K562 (cell line): ENCODE results near the gene ALOX12B. TPM values are rescaled to one million over a fixed set of nuclear protein-coding genes. Genes with fewer than 3 reads are reported as not detected.
A peak's percentile ranks its signal among the peaks of the same experiment; 100 is the strongest.

Source experiments
- ATF4 ChIP-seq: fragments of 450-650 bp; formaldehyde crosslinking; IDR thresholded peaks from 2 replicates; pipeline ENCODE4 v1.4.0; 2022; ENCODE audit warnings: mild to moderate bottlenecking, moderate library complexity
- BHLHE40 ChIP-seq: IDR thresholded peaks from 2 replicates; pipeline ENCODE4 v1.6.1; 2011; ENCODE audit warnings: low read length, improper control_type of control experiment
- BMI1 ChIP-seq: fragments of 150-350 bp; IDR thresholded peaks from 2 replicates; pipeline ENCODE4 v1.6.1; 2014; ENCODE audit warnings: low read length
- CBFB ChIP-seq: sonication (generic); formaldehyde crosslinking; IDR thresholded peaks from 2 replicates; pipeline ENCODE4 v1.4.0; 2020; ENCODE audit warnings: mild to moderate bottlenecking, missing genetic modification reagents
- CREM ChIP-seq: IDR thresholded peaks from 2 replicates; pipeline ENCODE4 v1.6.1; 2014; ENCODE audit warnings: antibody characterized with exemption, low read depth
- CTCF ChIP-seq, 3 experiments: IDR thresholded peaks in 2 of 3; conservative IDR thresholded peaks in 1 of 3; 2 replicates each; pipeline ENCODE4 v1.5.1; 2011 to 2012; ENCODE audit warnings: low read length in 3 of 3, mild to moderate bottlenecking in 3 of 3, control low read depth in 2 of 3, improper control_type of control experiment in 1 of 3, inconsistent platforms in 1 of 3, low read depth in 1 of 3, mixed read lengths in 1 of 3, moderate library complexity in 1 of 3; ENCODE audit not compliant: insufficient read depth in 2 of 3
- ERF ChIP-seq: fragments of 450-650 bp; formaldehyde crosslinking; IDR thresholded peaks from 2 replicates; pipeline ENCODE4 v1.4.0; 2020; ENCODE audit warnings: mild to moderate bottlenecking, mixed read lengths
- HBP1 ChIP-seq: fragments of 450-650 bp; formaldehyde crosslinking; IDR thresholded peaks from 2 replicates; pipeline ENCODE4 v1.4.0; 2022; ENCODE audit warnings: missing genetic modification characterization
- KDM5B ChIP-seq: fragments of 200-600 bp; sonication (generic); IDR thresholded peaks from 2 replicates; pipeline ENCODE4 v1.6.1; 2012; ENCODE audit warnings: low read depth, mild to moderate bottlenecking, moderate library complexity, low read length, control low read depth, inconsistent platforms; ENCODE audit not compliant: insufficient replicate concordance
- KLF13 ChIP-seq: fragments of 450-650 bp; IDR thresholded peaks from 2 replicates; pipeline ENCODE4 v1.6.1; 2016; ENCODE audit warnings: missing genetic modification characterization, low read depth, mild to moderate bottlenecking, missing compliant biosample characterization, moderate library complexity, borderline replicate concordance
- KLF6 ChIP-seq: fragments of 250-450 bp; sonication (Bioruptor Pico); IDR thresholded peaks from 2 replicates; pipeline ENCODE4 v1.4.0; 2020; ENCODE audit warnings: mild to moderate bottlenecking, moderate library complexity, borderline replicate concordance
- MTA3 ChIP-seq: fragments of 450-650 bp; formaldehyde crosslinking; IDR thresholded peaks from 2 replicates; pipeline ENCODE4 v1.6.1; 2017; ENCODE audit warnings: mild to moderate bottlenecking, borderline replicate concordance
- NCOA4 ChIP-seq: fragments of 450-650 bp; IDR thresholded peaks from 2 replicates; pipeline ENCODE4 v1.6.1; 2018; ENCODE audit warnings: mild to moderate bottlenecking; ENCODE audit not compliant: partially characterized antibody
- SAFB2 ChIP-seq: fragments of 200-400 bp; formaldehyde crosslinking; IDR thresholded peaks from 2 replicates; pipeline ENCODE4 v1.6.1; 2018; ENCODE audit warnings: borderline replicate concordance, low read length, low read depth, moderate library complexity; ENCODE audit not compliant: severe bottlenecking
- STAG1 ChIP-seq: sonication (generic); formaldehyde crosslinking; IDR thresholded peaks from 2 replicates; pipeline ENCODE4 v1.5.0; 2020; ENCODE audit warnings: missing genetic modification reagents, borderline replicate concordance
- TAF7 ChIP-seq: fragments of 450-650 bp; IDR thresholded peaks from 2 replicates; pipeline ENCODE4 v1.6.1; 2016; ENCODE audit warnings: missing genetic modification characterization, missing compliant biosample characterization
- YY1 ChIP-seq, 3 experiments: IDR thresholded peaks; 2 replicates each; pipeline ENCODE4 v1.6.1; 2011; ENCODE audit warnings: low read length in 2 of 3, mild to moderate bottlenecking in 2 of 3, moderate library complexity in 2 of 3, borderline replicate concordance in 1 of 3, control low read depth in 1 of 3, low read depth in 1 of 3; ENCODE audit not compliant: insufficient read depth in 3 of 3, insufficient replicate concordance in 2 of 3, control insufficient read depth in 1 of 3, insufficient read length in 1 of 3; ENCODE audit errors: extremely low read depth in 1 of 3
- ZNF124 ChIP-seq: sonication (generic); formaldehyde crosslinking; IDR thresholded peaks from 2 replicates; pipeline ENCODE4 v1.8.1; 2022; ENCODE audit warnings: missing genetic modification reagents
- ZNF445 ChIP-seq: fragments of 250-450 bp; sonication (Bioruptor Pico); IDR thresholded peaks from 2 replicates; pipeline ENCODE4 v1.4.0; 2020; ENCODE audit warnings: low read depth, mild to moderate bottlenecking, moderate library complexity
- ZNF766 ChIP-seq: fragments of 200-800 bp; sonication (Bioruptor generic); conservative IDR thresholded peaks from 2 replicates; pipeline ENCODE4 v1.6.1; 2016; ENCODE audit warnings: missing genetic modification characterization, missing compliant biosample characterization
- polyA plus RNA-seq, 8 experiments: library from polyadenylated mRNA; depleted of rRNA in 4 of 8; stranded (reverse) in 5 of 8; unstranded in 3 of 8; fragments of >200 nt; fragmentation: Nextera tagmentation in 2 of 8; fragmentation: Illumina TruSeq in 1 of 8; extraction: Ambion mirVana in 2 of 8; extraction: Trizol in 1 of 8; gene quantifications; 2 replicates each; pipeline versions ENCODE4 v1.2.1 to v1.2.3, GENCODE V29; 2011 to 2014; ENCODE audit warnings: inconsistent platforms in 1 of 8, missing spikeins in 1 of 8
- total RNA-seq, 7 experiments: library from RNA; depleted of rRNA in 6 of 7; stranded (reverse); fragments of >200 nt in 6 of 7; fragmentation: Illumina TruSeq in 2 of 7; extraction: Trizol in 2 of 7; gene quantifications; 2 replicates each; pipeline versions ENCODE4 v1.2.1 to v1.2.3, GENCODE V29; 2011 to 2021; ENCODE audit warnings: low replicate concordance in 1 of 7
- TF ChIP-seq, protein P1 (sequence below), 3 experiments: fragments of 200-800 bp in 1 of 3; sonication (Bioruptor generic) in 1 of 3; sonication (generic) in 1 of 3; formaldehyde crosslinking in 1 of 3; IDR thresholded peaks; 2 replicates each; pipeline versions ENCODE4 v1.6.1 to v1.8.0; 2016 to 2022; ENCODE audit warnings: mild to moderate bottlenecking in 2 of 3, missing compliant biosample characterization in 2 of 3, missing genetic modification characterization in 2 of 3, missing genetic modification reagents in 1 of 3

The ALOX12B gene
- total and polyA plus RNA-seq, 9 of the 15 experiments (the other 6 are each of a cell fraction or from before 2014, with no cell fraction given) = not detected

- no peak for TF ChIP-seq ZNF766 (CRISPR knock-in tag)
- TF ChIP-seq, protein P1, sequence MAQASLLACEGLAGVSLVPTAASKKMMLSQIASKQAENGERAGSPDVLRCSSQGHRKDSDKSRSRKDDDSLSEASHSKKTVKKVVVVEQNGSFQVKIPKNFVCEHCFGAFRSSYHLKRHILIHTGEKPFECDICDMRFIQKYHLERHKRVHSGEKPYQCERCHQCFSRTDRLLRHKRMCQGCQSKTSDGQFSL (CRISPR knock-in tag; IDR thresholded peaks at IDR 0.05) = no peak
- TF ChIP-seq, protein P1 (tag; IDR thresholded peaks at IDR 0.05) = no peak
- no peak for TF ChIP-seq YY1 (IDR thresholded peaks at IDR 0.05; ENCODE audit: borderline replicate concordance in 1 of 3, control insufficient read depth in 1 of 3, extremely low read depth in 1 of 3, insufficient read depth in 3 of 3, insufficient read length in 1 of 3, insufficient replicate concordance in 2 of 3, low read depth in 1 of 3, low read length in 2 of 3)
- TF ChIP-seq STAG1 = peak; percentile 28; the same call in 1 of the 2 replicates
- TF ChIP-seq BMI1 = no peak
- TF ChIP-seq ERF (CRISPR knock-in tag) = no peak
- TF ChIP-seq HBP1 = no peak
- no peak for TF ChIP-seq TAF7
- TF ChIP-seq BHLHE40 = 0 out of 2 replicates have a peak, but pooled peaks have one; percentile 7
- TF ChIP-seq ATF4 = no peak
- TF ChIP-seq SAFB2 = no peak
- TF ChIP-seq ZNF124 (CRISPR knock-in tag) = no peak
- no peak for TF ChIP-seq KLF13 (tag)
- no peak for TF ChIP-seq KDM5B
- no peak for TF ChIP-seq KLF6 (CRISPR knock-in tag)
- TF ChIP-seq MTA3 = no peak
- TF ChIP-seq CREM = peak; percentile 82
- no peak for TF ChIP-seq NCOA4
- TF ChIP-seq CTCF (IDR thresholded peaks at IDR 0.05 in 2 of 3, conservative IDR thresholded peaks at IDR 0.05 in 1 of 3; ENCODE audit: insufficient read depth in 2 of 3, low read depth in 1 of 3, low read length in 3 of 3) = peak; percentile 74 to 84 (median 76)
- TF ChIP-seq CBFB (CRISPR knock-in tag) = no peak
- no peak for TF ChIP-seq ZNF445 (CRISPR knock-in tag)
Observed at GRCh38 chr17:8073627-8074484, 13.7 kb downstream of the ALOX12B start (continued).
